PC-3 (cell line): ENCODE measurements around the gene ZDHHC24.

Source experiments
- CTCF ChIP-seq: fragments of 300-600 bp; sonication (generic); conservative IDR thresholded peaks from 2 replicates; pipeline ENCODE4 v1.5.1; 2017; ENCODE audit warnings: antibody characterized with exemption, low read depth, mild to moderate bottlenecking, low read length
- EZH2 ChIP-seq: fragments of 300-600 bp; sonication (generic); IDR thresholded peaks from one replicate; pipeline ENCODE4 v1.6.1; 2017; ENCODE audit warnings: antibody characterized with exemption, mild to moderate bottlenecking, low read length; ENCODE audit not compliant: unreplicated experiment
- EZH2phosphoT487 ChIP-seq: fragments of 300-600 bp; sonication (generic); IDR thresholded peaks from 2 replicates; pipeline ENCODE4 v1.6.1; 2018; ENCODE audit warnings: mild to moderate bottlenecking, antibody characterized with exemption, low read length, borderline replicate concordance

GRCh38 chr11:66476173-66476840 lies 69.5 kb downstream of the ZDHHC24 start:
- TF ChIP-seq CTCF, result no peak
- no peak for TF ChIP-seq EZH2phosphoT487
- no peak for TF ChIP-seq EZH2
